BE2C (cell line): ENCODE results near the gene CHID1.

Source experiments
- DNase-seq: peaks from one replicate; pipeline ENCODE4 v3.0.0-alpha.2; 2020
- H3K27me3 ChIP-seq: fragments of 250-450 bp; sonication (Bioruptor Pico); 2 replicates; pipeline ENCODE4 v1.5.1; 2020; ENCODE audit warnings: mild to moderate bottlenecking
- H3K36me3 ChIP-seq: fragments of 250-450 bp; sonication (Bioruptor Pico); 2 replicates; pipeline ENCODE4 v1.5.1; 2020; ENCODE audit warnings: mild to moderate bottlenecking
- H3K4me1 ChIP-seq: fragments of 250-450 bp; sonication (Bioruptor Pico); 2 replicates; pipeline ENCODE4 v1.5.1; 2020
- H3K4me3 ChIP-seq: 2 replicates; pipeline ENCODE4 v1.5.1; 2011; ENCODE audit warnings: low read depth, low read length
- H3K9me3 ChIP-seq: fragments of 250-450 bp; sonication (Bioruptor Pico); 2 replicates; pipeline ENCODE4 v1.5.1; 2020
- CTCF ChIP-seq: IDR thresholded peaks from 2 replicates; pipeline ENCODE4 v1.5.1; 2012; ENCODE audit warnings: mild to moderate bottlenecking, low read depth, low read length

The CHID1 gene

GRCh38 chr11:934527-934926, 23.9 kb upstream of the CHID1 start:
- Histone ChIP-seq H3K36me3 (no peaks in the 10 kb centered on the region; the same call in 1 of the 2 replicates), H3K9me3 (no peaks in the 10 kb centered on the region), H3K4me3 (no peak overlapping the region), H3K4me1 (no peaks in the 10 kb centered on the region), H3K27me3 (no peaks in the 10 kb centered on the region)
- no peak for DNase-seq
- TF ChIP-seq CTCF, result no peak

GRCh38 chr11:933936-934335, 23.3 kb upstream of the CHID1 start:
- H3K4me3 ChIP-seq, result no peak overlapping the region
- no peaks in the 10 kb centered on the region for H3K4me1 ChIP-seq
- DNase-seq, result no peak
- H3K36me3 ChIP-seq, result no peaks in the 10 kb centered on the region; the same call in 1 of the 2 replicates
- H3K27me3 ChIP-seq, result no peaks in the 10 kb centered on the region
- no peak for TF ChIP-seq CTCF
- H3K9me3 ChIP-seq, result no peaks in the 10 kb centered on the region

DNA sequence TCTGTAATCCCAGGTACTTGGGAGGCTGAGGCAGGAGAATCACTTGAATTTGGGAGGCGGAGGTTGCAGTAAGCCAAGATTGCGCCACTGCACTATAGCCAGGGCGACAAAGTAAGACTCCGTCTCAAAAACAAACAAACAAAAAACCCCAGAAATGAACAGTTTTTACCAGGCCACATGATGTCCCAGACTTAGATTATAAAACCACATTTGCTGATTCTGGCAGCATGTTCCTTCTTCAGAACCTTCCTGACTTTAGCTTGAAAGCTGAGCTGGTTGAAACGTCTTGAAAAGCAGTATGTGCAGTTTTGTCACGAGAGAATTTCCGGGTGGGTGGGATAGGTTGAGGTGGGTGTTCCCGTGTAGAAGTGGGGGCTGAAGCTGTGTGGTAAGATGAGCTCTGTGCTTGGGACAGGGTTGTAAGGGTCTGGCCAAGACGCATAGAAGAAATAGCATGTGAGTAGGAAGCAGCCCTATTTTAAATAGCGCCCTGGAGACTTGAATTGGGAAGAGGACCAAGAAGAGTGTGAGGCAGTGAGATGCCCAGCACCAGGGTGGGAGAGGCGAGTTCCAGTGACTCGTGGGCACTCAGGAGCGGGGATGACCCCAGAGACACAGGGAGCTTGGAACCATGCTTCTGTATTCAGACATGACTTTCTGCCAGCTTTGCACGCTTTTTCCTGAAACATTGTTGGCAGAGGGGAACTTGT, 22.7 kb upstream of the CHID1 start:
- no peaks in the 10 kb centered on the region; the same call in 1 of the 2 replicates for H3K36me3 ChIP-seq
- no peaks in the 10 kb centered on the region for H3K9me3 ChIP-seq
- no peaks in the 10 kb centered on the region for H3K4me1 ChIP-seq
- TF ChIP-seq CTCF, result no peak
- no peaks in the 10 kb centered on the region for H3K27me3 ChIP-seq
- no peak overlapping the region for H3K4me3 ChIP-seq
- DNase-seq, result no peak

DNA sequence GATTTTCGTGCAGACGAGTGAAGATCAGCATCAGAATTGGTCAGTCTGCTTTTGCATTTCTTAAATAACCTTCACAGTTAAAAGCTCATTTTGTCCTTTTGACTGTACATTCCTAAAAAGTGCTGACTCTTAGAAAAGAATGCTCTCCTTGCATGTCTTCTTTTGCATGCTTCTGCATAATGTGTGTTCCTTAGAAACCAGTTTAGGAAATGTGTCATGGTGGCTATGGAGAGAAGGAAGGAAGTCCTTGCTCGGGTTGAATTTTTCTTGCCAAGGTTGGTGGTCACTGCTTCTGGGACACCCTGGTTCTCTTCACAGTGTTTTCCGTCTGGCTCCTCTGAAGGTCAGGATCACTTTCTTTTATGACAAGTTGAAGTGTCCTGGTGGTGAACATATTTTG, 21.8 kb upstream of the CHID1 start:
- Histone ChIP-seq H3K4me1 (no peaks in the 10 kb centered on the region), H3K36me3 (no peaks in the 10 kb centered on the region), H3K4me3 (no peak overlapping the region), H3K9me3 (no peaks in the 10 kb centered on the region), H3K27me3 (no peaks in the 10 kb centered on the region)
- DNase-seq, result no peak
- TF ChIP-seq CTCF, result no peak

- no peak overlapping the region for H3K4me3 ChIP-seq
- DNase-seq, result no peak
- no peaks in the 10 kb centered on the region for H3K27me3 ChIP-seq
- TF ChIP-seq CTCF, result no peak
- H3K36me3 ChIP-seq, result no peaks in the 10 kb centered on the region
- no peaks in the 10 kb centered on the region for H3K4me1 ChIP-seq
- no peaks in the 10 kb centered on the region for H3K9me3 ChIP-seq
Observed at GRCh38 chr11:931385-931784, 20.8 kb upstream of the CHID1 start.

DNA sequence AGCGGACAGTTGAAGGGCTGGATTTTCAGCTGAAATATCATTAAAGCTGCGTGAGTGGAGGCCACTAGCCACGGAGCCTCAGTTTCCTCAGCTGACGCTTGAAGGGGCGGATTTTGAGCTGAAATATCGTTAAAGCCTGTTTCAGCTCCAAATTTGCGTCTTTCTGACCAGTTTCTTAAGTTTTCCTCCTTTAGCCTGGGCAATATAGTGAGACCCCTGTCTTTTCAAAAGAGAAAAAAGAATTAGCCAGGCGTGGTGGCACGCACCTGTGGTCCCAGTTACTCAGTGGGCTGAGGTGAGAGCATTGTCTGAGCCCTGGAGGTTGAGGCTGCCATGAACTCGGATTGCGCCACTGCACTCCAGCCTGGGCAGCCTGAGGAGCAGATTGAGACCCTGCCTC, 18.8 kb upstream of the CHID1 start:
- no peak for DNase-seq

More for the DNA sequence above, 18.8 kb upstream of the CHID1 start:
- no peaks in the 10 kb centered on the region for H3K4me1 ChIP-seq
- TF ChIP-seq CTCF, result no peak
- no peaks in the 10 kb centered on the region for H3K9me3 ChIP-seq
- no peak overlapping the region for H3K4me3 ChIP-seq
- no peaks in the 10 kb centered on the region for H3K36me3 ChIP-seq
- H3K27me3 ChIP-seq, result no peaks in the 10 kb centered on the region
